ENCODE results near the gene RASGRF2. TPM values are rescaled to one million over a fixed set of nuclear protein-coding genes. Genes with fewer than 3 reads are reported as not detected.

Gene RASGRF2
- polyA plus RNA-seq, 2 of the 4 experiments (the other 2 are of a cell fraction) = 1.4 to 2.1 TPM

DNA sequence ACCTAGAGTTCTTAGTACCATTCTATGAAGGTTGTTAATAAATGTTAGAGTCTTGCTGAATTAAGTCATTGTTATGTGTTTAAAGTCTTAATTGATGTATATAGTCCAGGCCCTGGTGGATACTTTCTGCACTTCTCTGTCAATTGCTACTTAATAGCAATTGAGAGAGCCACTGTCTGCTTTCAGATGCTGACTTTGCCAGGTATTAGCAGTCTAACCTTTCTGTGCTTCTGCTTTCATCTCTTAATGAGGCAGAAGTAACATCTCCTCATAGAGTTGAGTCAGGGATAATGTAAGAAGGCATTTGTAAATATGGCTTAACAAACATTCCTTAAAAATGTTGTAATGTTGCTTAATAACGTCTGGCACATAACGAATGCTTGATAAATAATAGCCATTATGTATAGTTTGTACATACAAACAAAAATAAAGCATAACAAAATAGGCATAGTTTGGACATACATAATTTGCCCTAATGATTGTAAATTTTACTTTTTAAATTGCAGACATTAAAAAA is 28.3 kb downstream of the RASGRF2 start:
- H3K9me3 ChIP-seq = no peaks in the 10 kb centered on the region
- FAIRE-seq = peak; percentile 63
- H3K4me1 ChIP-seq = peaks cover 8% of the 10 kb centered on the region; the same call in 2 of the 3 replicates
- H3K4me3 ChIP-seq = no peak overlapping the region
- DNase-seq (ENCODE audit: low read depth in 1 of 2, low spot score in 1 of 2) = no peak
- no peak for ATAC-seq
- TF ChIP-seq POLR2AphosphoS2 (conservative IDR thresholded peaks at IDR 0.05; ENCODE audit: low read length) (no peak), JUN (IDR thresholded peaks at IDR 0.05) (no peak), KDM1A (IDR thresholded peaks at IDR 0.05; ENCODE audit: low read depth) (no peak), EHF (CRISPR knock-in tag; IDR thresholded peaks at IDR 0.05) (no peak), HEYL (CRISPR knock-in tag; IDR thresholded peaks at IDR 0.05) (no peak), CEBPB (IDR thresholded peaks at IDR 0.05) (no peak), ZFP36 (IDR thresholded peaks at IDR 0.05; ENCODE audit: borderline replicate concordance, partially characterized antibody) (no peak), FOXS1 (CRISPR knock-in tag; IDR thresholded peaks at IDR 0.05) (no peak), MYC (IDR thresholded peaks at IDR 0.05; ENCODE audit: borderline replicate concordance, low read length) (no peak), EHMT2 (IDR thresholded peaks at IDR 0.05; ENCODE audit: low read depth) (no peak), RFX5 (IDR thresholded peaks at IDR 0.05) (no peak), ZSCAN20 (CRISPR knock-in tag; IDR thresholded peaks at IDR 0.05) (no peak), TP53 (CRISPR knock-in tag; IDR thresholded peaks at IDR 0.05) (no peak), KDM5A (IDR thresholded peaks at IDR 0.05) (no peak), RAD21 (conservative IDR thresholded peaks at IDR 0.05 in 1 of 2, IDR thresholded peaks at IDR 0.05 in 1 of 2) (no peak)
- TF ChIP-seq, protein P1, sequence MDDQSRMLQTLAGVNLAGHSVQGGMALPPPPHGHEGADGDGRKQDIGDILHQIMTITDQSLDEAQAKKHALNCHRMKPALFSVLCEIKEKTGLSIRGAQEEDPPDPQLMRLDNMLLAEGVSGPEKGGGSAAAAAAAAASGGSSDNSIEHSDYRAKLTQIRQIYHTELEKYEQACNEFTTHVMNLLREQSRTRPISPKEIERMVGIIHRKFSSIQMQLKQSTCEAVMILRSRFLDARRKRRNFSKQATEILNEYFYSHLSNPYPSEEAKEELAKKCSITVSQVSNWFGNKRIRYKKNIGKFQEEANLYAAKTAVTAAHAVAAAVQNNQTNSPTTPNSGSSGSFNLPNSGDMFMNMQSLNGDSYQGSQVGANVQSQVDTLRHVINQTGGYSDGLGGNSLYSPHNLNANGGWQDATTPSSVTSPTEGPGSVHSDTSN (IDR thresholded peaks at IDR 0.05) = no peak
- TF ChIP-seq, protein P2, sequence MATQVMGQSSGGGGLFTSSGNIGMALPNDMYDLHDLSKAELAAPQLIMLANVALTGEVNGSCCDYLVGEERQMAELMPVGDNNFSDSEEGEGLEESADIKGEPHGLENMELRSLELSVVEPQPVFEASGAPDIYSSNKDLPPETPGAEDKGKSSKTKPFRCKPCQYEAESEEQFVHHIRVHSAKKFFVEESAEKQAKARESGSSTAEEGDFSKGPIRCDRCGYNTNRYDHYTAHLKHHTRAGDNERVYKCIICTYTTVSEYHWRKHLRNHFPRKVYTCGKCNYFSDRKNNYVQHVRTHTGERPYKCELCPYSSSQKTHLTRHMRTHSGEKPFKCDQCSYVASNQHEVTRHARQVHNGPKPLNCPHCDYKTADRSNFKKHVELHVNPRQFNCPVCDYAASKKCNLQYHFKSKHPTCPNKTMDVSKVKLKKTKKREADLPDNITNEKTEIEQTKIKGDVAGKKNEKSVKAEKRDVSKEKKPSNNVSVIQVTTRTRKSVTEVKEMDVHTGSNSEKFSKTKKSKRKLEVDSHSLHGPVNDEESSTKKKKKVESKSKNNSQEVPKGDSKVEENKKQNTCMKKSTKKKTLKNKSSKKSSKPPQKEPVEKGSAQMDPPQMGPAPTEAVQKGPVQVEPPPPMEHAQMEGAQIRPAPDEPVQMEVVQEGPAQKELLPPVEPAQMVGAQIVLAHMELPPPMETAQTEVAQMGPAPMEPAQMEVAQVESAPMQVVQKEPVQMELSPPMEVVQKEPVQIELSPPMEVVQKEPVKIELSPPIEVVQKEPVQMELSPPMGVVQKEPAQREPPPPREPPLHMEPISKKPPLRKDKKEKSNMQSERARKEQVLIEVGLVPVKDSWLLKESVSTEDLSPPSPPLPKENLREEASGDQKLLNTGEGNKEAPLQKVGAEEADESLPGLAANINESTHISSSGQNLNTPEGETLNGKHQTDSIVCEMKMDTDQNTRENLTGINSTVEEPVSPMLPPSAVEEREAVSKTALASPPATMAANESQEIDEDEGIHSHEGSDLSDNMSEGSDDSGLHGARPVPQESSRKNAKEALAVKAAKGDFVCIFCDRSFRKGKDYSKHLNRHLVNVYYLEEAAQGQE (IDR thresholded peaks at IDR 0.05) = no peak
- TF ChIP-seq, protein P3, sequence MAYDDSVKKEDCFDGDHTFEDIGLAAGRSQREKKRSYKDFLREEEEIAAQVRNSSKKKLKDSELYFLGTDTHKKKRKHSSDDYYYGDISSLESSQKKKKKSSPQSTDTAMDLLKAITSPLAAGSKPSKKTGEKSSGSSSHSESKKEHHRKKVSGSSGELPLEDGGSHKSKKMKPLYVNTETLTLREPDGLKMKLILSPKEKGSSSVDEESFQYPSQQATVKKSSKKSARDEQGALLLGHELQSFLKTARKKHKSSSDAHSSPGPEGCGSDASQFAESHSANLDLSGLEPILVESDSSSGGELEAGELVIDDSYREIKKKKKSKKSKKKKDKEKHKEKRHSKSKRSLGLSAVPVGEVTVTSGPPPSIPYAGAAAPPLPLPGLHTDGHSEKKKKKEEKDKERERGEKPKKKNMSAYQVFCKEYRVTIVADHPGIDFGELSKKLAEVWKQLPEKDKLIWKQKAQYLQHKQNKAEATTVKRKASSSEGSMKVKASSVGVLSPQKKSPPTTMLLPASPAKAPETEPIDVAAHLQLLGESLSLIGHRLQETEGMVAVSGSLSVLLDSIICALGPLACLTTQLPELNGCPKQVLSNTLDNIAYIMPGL (CRISPR knock-in tag; IDR thresholded peaks at IDR 0.05; ENCODE audit: borderline replicate concordance) = no peak
- TF ChIP-seq, protein P4, sequence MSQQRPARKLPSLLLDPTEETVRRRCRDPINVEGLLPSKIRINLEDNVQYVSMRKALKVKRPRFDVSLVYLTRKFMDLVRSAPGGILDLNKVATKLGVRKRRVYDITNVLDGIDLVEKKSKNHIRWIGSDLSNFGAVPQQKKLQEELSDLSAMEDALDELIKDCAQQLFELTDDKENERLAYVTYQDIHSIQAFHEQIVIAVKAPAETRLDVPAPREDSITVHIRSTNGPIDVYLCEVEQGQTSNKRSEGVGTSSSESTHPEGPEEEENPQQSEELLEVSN (IDR thresholded peaks at IDR 0.05; ENCODE audit: borderline replicate concordance, low read depth) = no peak
- WGBS (ENCODE audit: missing lambda C conversion rate) = 72% methylated on average over 2 of the region's 2 CpGs
- ChIA-PET CTCF (no interaction called here), POLR2A (no interaction called here)
- no peak overlapping the region for H3K4me2 ChIP-seq
- no peak overlapping the region for H3K27ac ChIP-seq

DNA sequence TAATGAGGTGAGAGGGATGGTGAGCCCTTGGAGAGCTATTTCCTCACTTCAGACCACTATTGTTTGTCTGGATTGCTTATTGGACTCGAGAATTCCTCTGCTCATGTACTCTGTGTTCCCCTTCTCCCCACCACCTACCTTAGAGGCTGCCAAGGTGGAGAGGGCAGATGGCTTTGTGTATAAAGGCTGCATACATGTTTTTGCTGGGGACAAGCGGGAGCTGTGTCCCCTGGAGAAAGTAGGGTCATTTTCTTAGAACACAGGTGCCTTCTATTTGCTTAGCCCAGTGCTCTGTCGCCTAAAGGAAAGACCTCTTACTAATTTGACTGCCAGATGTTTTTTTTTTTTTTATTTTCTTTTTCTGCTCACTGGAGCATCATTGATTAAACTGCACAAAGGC is 29.7 kb downstream of the RASGRF2 start:
- ChIA-PET CTCF (no interaction called here), POLR2A (no interaction called here)
- no peak for ATAC-seq
- TF ChIP-seq SMC3 (IDR thresholded peaks at IDR 0.05) (no peak), EP300 (IDR thresholded peaks at IDR 0.05) (no peak), NFE2L2 (conservative IDR thresholded peaks at IDR 0.05; ENCODE audit: low read length) (no peak), FOSL2 (IDR thresholded peaks at IDR 0.05) (no peak), FOSL2 (CRISPR knock-in tag; IDR thresholded peaks at IDR 0.05) (no peak), MAFK (IDR thresholded peaks at IDR 0.05; ENCODE audit: partially characterized antibody) (no peak), TFCP2L1 (CRISPR knock-in tag; IDR thresholded peaks at IDR 0.05) (no peak)
- TF ChIP-seq, protein P5, sequence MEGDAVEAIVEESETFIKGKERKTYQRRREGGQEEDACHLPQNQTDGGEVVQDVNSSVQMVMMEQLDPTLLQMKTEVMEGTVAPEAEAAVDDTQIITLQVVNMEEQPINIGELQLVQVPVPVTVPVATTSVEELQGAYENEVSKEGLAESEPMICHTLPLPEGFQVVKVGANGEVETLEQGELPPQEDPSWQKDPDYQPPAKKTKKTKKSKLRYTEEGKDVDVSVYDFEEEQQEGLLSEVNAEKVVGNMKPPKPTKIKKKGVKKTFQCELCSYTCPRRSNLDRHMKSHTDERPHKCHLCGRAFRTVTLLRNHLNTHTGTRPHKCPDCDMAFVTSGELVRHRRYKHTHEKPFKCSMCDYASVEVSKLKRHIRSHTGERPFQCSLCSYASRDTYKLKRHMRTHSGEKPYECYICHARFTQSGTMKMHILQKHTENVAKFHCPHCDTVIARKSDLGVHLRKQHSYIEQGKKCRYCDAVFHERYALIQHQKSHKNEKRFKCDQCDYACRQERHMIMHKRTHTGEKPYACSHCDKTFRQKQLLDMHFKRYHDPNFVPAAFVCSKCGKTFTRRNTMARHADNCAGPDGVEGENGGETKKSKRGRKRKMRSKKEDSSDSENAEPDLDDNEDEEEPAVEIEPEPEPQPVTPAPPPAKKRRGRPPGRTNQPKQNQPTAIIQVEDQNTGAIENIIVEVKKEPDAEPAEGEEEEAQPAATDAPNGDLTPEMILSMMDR (IDR thresholded peaks at IDR 0.05) = no peak
- 70% methylated on average over 3 of the region's 3 CpGs for WGBS (ENCODE audit: missing lambda C conversion rate)
- Histone ChIP-seq H3K27ac (no peak overlapping the region), H3K4me1 (peaks cover 8% of the 10 kb centered on the region; the same call in 2 of the 3 replicates), H3K4me3 (no peak overlapping the region), H3K9me3 (no peaks in the 10 kb centered on the region), H3K4me2 (no peak overlapping the region)
- FAIRE-seq = no peak
- DNase-seq (ENCODE audit: low read depth in 1 of 2, low spot score in 1 of 2) = no peak

Data from A549 (cell line).